SK-N-SH (cell line): ENCODE results near the gene SH3PXD2B. TPM values are rescaled to one million over a fixed set of nuclear protein-coding genes. Genes with fewer than 3 reads are reported as not detected.

ENCODE experiments used
- CTCF ChIA-PET: fragments of 300-600, 350-600 bp; formaldehyde crosslinking; extraction: SDS; loops from one replicate; lab custom pipeline; 2021; lab: Yijun Ruan, JAX
- POLR2A ChIA-PET: fragments of 350-600 bp; sonication (Branson Sonifier 250); formaldehyde crosslinking; extraction: SDS; loops from one replicate; lab custom pipeline; 2020; ENCODE audit warnings: antibody characterized with exemption, inconsistent platforms; lab: Yijun Ruan, JAX
- DNase-seq: peaks from one replicate; pipeline ENCODE4 v3.0.0; 2012
- H2AFZ ChIP-seq: fragments of 200-600 bp; sonication (generic); 2 replicates; pipeline ENCODE4 v1.8.1; 2016; ENCODE audit warnings: antibody characterized with exemption, mild to moderate bottlenecking, low read depth
- H3F3A ChIP-seq: fragments of 200-600 bp; sonication (generic); replicated peaks from 2 replicates; pipeline ENCODE3; 2016; ENCODE audit warnings: antibody characterized with exemption, mild to moderate bottlenecking; ENCODE audit not compliant: insufficient read depth
- H3K27ac ChIP-seq, 2 experiments: fragments of 200-500 bp in 1 of 2; fragments of 200-600 bp in 1 of 2; sonication (Bioruptor generic) in 1 of 2; sonication (generic), shearing (Covaris generic) in 1 of 2; 2 replicates each; pipeline versions ENCODE4 v1.5.1 to v1.6.1; 2014 to 2016; ENCODE audit warnings: low read depth in 2 of 2, inconsistent platforms in 1 of 2, low read length in 1 of 2, mild to moderate bottlenecking in 1 of 2, mixed read lengths in 1 of 2
- H3K27me3 ChIP-seq: fragments of 200-600 bp; sonication (generic), shearing (Covaris generic); 2 replicates; pipeline ENCODE4 v1.6.1; 2016; ENCODE audit warnings: mixed run types; ENCODE audit not compliant: insufficient read depth
- H3K36me3 ChIP-seq, 2 experiments: fragments of 200-500 bp in 1 of 2; fragments of 200-600 bp in 1 of 2; sonication (Bioruptor generic) in 1 of 2; sonication (generic) in 1 of 2; replicated peaks in 1 of 2; 2 replicates each; pipeline versions ENCODE3 to v1.5.1; 2014 to 2016; ENCODE audit warnings: low read length in 1 of 2, mild to moderate bottlenecking in 1 of 2; ENCODE audit not compliant: insufficient read depth in 2 of 2, control insufficient read depth in 1 of 2
- H3K4me1 ChIP-seq, 2 experiments: fragments of 200-500 bp in 1 of 2; fragments of 200-600 bp in 1 of 2; sonication (Bioruptor generic) in 1 of 2; sonication (generic), shearing (Covaris generic) in 1 of 2; 2 replicates each; pipeline versions ENCODE4 v1.5.1 to v1.6.1; 2014 to 2016; ENCODE audit warnings: low read depth in 1 of 2, low read length in 1 of 2, mixed run types in 1 of 2; ENCODE audit not compliant: insufficient read depth in 2 of 2, control insufficient read depth in 1 of 2
- H3K4me2 ChIP-seq: fragments of 200-600 bp; sonication (generic), shearing (Covaris generic); 2 replicates; pipeline ENCODE4 v1.6.1; 2017; ENCODE audit warnings: mixed run types
- H3K4me3 ChIP-seq, 2 experiments: fragments of 200-500 bp in 1 of 2; fragments of 200-600 bp in 1 of 2; sonication (Bioruptor generic) in 1 of 2; sonication (generic), shearing (Covaris generic) in 1 of 2; 2 replicates each; pipeline versions ENCODE4 v1.5.1 to v1.8.1; 2014 to 2016; ENCODE audit warnings: low read depth in 2 of 2, inconsistent platforms in 1 of 2, low read length in 1 of 2, mild to moderate bottlenecking in 1 of 2, mixed read lengths in 1 of 2, moderate library complexity in 1 of 2
- H3K79me2 ChIP-seq: fragments of 200-600 bp; sonication (generic); 2 replicates; pipeline ENCODE4 v1.8.1; 2017; ENCODE audit warnings: mild to moderate bottlenecking; ENCODE audit not compliant: insufficient read depth
- H3K9ac ChIP-seq: fragments of 200-600 bp; sonication (generic); 2 replicates; pipeline ENCODE4 v1.6.1; 2017; ENCODE audit warnings: mixed run types
- H3K9me2 ChIP-seq: fragments of 200-600 bp; sonication (generic); 2 replicates; pipeline ENCODE4 v1.6.1; 2017; ENCODE audit warnings: mixed run types
- H3K9me3 ChIP-seq: fragments of 200-600 bp; sonication (generic); 2 replicates; pipeline ENCODE4 v1.6.1; 2017; ENCODE audit warnings: mixed run types, mild to moderate bottlenecking, moderate library complexity
- H4K20me1 ChIP-seq: fragments of 200-600 bp; sonication (generic); 2 replicates; pipeline ENCODE4 v1.6.1; 2017; ENCODE audit warnings: mild to moderate bottlenecking, mixed run types; ENCODE audit not compliant: insufficient read depth
- CHD2 ChIP-seq: fragments of 150-350 bp; IDR thresholded peaks from 2 replicates; pipeline ENCODE4 v1.6.1; 2018; ENCODE audit warnings: low read length; ENCODE audit not compliant: partially characterized antibody
- FOXJ3 ChIP-seq: sonication (generic); formaldehyde crosslinking; IDR thresholded peaks from 2 replicates; pipeline ENCODE4 v1.5.1; 2020; ENCODE audit warnings: mild to moderate bottlenecking, missing genetic modification reagents
- GABPA ChIP-seq: IDR thresholded peaks from 2 replicates; pipeline ENCODE4 v1.4.0; 2012; ENCODE audit warnings: low read depth, mild to moderate bottlenecking
- GATA2 ChIP-seq: sonication (generic); formaldehyde crosslinking; IDR thresholded peaks from 2 replicates; pipeline ENCODE4 v1.5.0; 2020; ENCODE audit warnings: mild to moderate bottlenecking, missing genetic modification reagents
- JUND ChIP-seq: IDR thresholded peaks from 2 replicates; pipeline ENCODE4 v1.4.0; 2012
- MAX ChIP-seq: IDR thresholded peaks from 2 replicates; pipeline ENCODE4 v1.4.0; 2012; ENCODE audit warnings: low read depth
- POLR2AphosphoS5 ChIP-seq: IDR thresholded peaks from 2 replicates; pipeline ENCODE4 v1.6.1; 2012; ENCODE audit warnings: low read depth, low read length
- RAD21 ChIP-seq: IDR thresholded peaks from 2 replicates; pipeline ENCODE4 v1.6.1; 2012; ENCODE audit warnings: mild to moderate bottlenecking, low read length
- RCOR1 ChIP-seq: fragments of 150-350 bp; IDR thresholded peaks from 2 replicates; pipeline ENCODE4 v1.6.1; 2017; ENCODE audit warnings: antibody characterized with exemption, low read length
- RFX5 ChIP-seq: IDR thresholded peaks from 2 replicates; pipeline ENCODE4 v1.6.1; 2012; ENCODE audit warnings: mild to moderate bottlenecking, improper control_type of control experiment, low read length
- RXRA ChIP-seq: IDR thresholded peaks from 2 replicates; pipeline ENCODE4 v1.4.0; 2012; ENCODE audit warnings: low read depth, mild to moderate bottlenecking, borderline replicate concordance
- SIN3A ChIP-seq: IDR thresholded peaks from 2 replicates; pipeline ENCODE4 v1.6.1; 2012; ENCODE audit warnings: low read depth, mild to moderate bottlenecking, low read length, moderate library complexity, borderline replicate concordance
- SMC3 ChIP-seq: IDR thresholded peaks from 2 replicates; pipeline ENCODE4 v1.6.1; 2012; ENCODE audit warnings: low read depth, low read length, improper control_type of control experiment
- TCF12 ChIP-seq: IDR thresholded peaks from 2 replicates; pipeline ENCODE4 v1.4.0; 2012
- TEAD4 ChIP-seq: IDR thresholded peaks from 2 replicates; pipeline ENCODE4 v1.4.0; 2012; ENCODE audit warnings: mild to moderate bottlenecking, borderline replicate concordance; ENCODE audit not compliant: insufficient read depth
- YY1 ChIP-seq: IDR thresholded peaks from 2 replicates; pipeline ENCODE4 v1.4.0; 2012; ENCODE audit warnings: low read depth, mild to moderate bottlenecking
- WGBS: methylation state at CpG from one replicate; pipeline ENCODE4 v1.1.6; 2017; ENCODE audit warnings: low lambda C conversion rate; 5-methylcytosine and 5-hydroxymethylcytosine counted together
- polyA plus RNA-seq, 3 experiments: library from polyadenylated mRNA; depleted of rRNA; stranded (reverse); fragments of >200 nt; gene quantifications; 2 replicates each; pipeline ENCODE4 v1.2.3, GENCODE V29; 2012
- TF ChIP-seq, protein P1 (sequence below): fragments of 150-350 bp; IDR thresholded peaks from 2 replicates; pipeline ENCODE4 v1.6.1; 2016; ENCODE audit warnings: mild to moderate bottlenecking, low read depth, low read length

Gene SH3PXD2B
- polyA plus RNA-seq, 1 of the 3 experiments (the other 2 are of a cell fraction) = 15.0 TPM

GRCh38 chr5:172313915-172314314, 140.4 kb downstream of the SH3PXD2B start:
- CTCF ChIA-PET = interaction anchor here (1.9 kb wide), 1 partner anchor 138 kb away, joined by 5 read pairs; no protein-coding TSS in a partner anchor
- Histone ChIP-seq H3K36me3 (no peaks in the 10 kb centered on the region), H3K9me2 (no peaks in the 10 kb centered on the region), H3K4me3 (no peak overlapping the region), H3F3A (peaks cover 9% of the 10 kb centered on the region), H3K27ac (no peak overlapping the region), H3K9me3 (no peaks in the 10 kb centered on the region), H3K9ac (no peak overlapping the region), H4K20me1 (no peaks in the 10 kb centered on the region), H2AFZ (no peak overlapping the region), H3K4me1 (no peaks in the 10 kb centered on the region), H3K27me3 (no peaks in the 10 kb centered on the region), H3K79me2 (no peaks in the 10 kb centered on the region), H3K4me2 (no peak overlapping the region)
- no peak for TF ChIP-seq CHD2
- POLR2A ChIA-PET = no interaction called here
- DNase-seq = no peak
- 98% methylated on average over 4 of the region's 4 CpGs for WGBS

- no peaks in the 10 kb centered on the region for H3K79me2 ChIP-seq
- no peak overlapping the region for H3K4me2 ChIP-seq
- no peaks in the 10 kb centered on the region for H3K4me1 ChIP-seq
- H3K9me3 ChIP-seq = no peaks in the 10 kb centered on the region
- no peak overlapping the region for H3K9ac ChIP-seq
- peaks cover 9% of the 10 kb centered on the region for H3F3A ChIP-seq
- CTCF ChIA-PET = interaction anchor here (0.9 kb wide), 1 partner anchor 29 kb away, joined by 3 read pairs; the partner anchor contains the start of gene UBTD2
- no peaks in the 10 kb centered on the region for H4K20me1 ChIP-seq
- no peak overlapping the region for H2AFZ ChIP-seq
- DNase-seq = no peak
- H3K27me3 ChIP-seq = no peaks in the 10 kb centered on the region
- TF ChIP-seq RFX5 (no peak), MAX (no peak), FOXJ3 (CRISPR knock-in tag) (no peak), TEAD4 (no peak), CHD2 (no peak), SIN3A (no peak), SMC3 (no peak), RAD21 (no peak), TCF12 (no peak)
- TF ChIP-seq, protein P1, sequence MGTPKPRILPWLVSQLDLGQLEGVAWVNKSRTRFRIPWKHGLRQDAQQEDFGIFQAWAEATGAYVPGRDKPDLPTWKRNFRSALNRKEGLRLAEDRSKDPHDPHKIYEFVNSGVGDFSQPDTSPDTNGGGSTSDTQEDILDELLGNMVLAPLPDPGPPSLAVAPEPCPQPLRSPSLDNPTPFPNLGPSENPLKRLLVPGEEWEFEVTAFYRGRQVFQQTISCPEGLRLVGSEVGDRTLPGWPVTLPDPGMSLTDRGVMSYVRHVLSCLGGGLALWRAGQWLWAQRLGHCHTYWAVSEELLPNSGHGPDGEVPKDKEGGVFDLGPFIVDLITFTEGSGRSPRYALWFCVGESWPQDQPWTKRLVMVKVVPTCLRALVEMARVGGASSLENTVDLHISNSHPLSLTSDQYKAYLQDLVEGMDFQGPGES = no peak
- TF ChIP-seq, all 33 proteins: peak for 0
- POLR2A ChIA-PET = no interaction called here
- H3K4me3 ChIP-seq = no peak overlapping the region
- H3K36me3 ChIP-seq = no peaks in the 10 kb centered on the region
- no peak overlapping the region for H3K27ac ChIP-seq
- H3K9me2 ChIP-seq = no peaks in the 10 kb centered on the region
- WGBS = 38% methylated on average over 1 of the region's 1 CpG
Observed at GRCh38 chr5:172312286-172312685, 142.0 kb downstream of the SH3PXD2B start.

- Histone ChIP-seq H2AFZ (no peak overlapping the region), H3K36me3 (no peaks in the 10 kb centered on the region), H3K9me2 (no peaks in the 10 kb centered on the region), H3K79me2 (no peaks in the 10 kb centered on the region), H4K20me1 (no peaks in the 10 kb centered on the region), H3K9ac (no peak overlapping the region), H3K27ac (no peak overlapping the region), H3K4me2 (no peak overlapping the region), H3K9me3 (no peaks in the 10 kb centered on the region), H3K4me3 (no peak overlapping the region), H3K27me3 (no peaks in the 10 kb centered on the region), H3F3A (peaks cover 9% of the 10 kb centered on the region), H3K4me1 (no peaks in the 10 kb centered on the region)
- WGBS = 72% methylated on average over 4 of the region's 4 CpGs
- ChIA-PET POLR2A (no interaction called here), CTCF (no interaction called here)
- no peak for DNase-seq
- TF ChIP-seq JUND = no peak
- no peak for TF ChIP-seq GABPA
- TF ChIP-seq YY1 = no peak
- no peak for TF ChIP-seq RXRA
- TF ChIP-seq POLR2AphosphoS5 = no peak
- no peak for TF ChIP-seq SIN3A
- TF ChIP-seq RCOR1 = no peak
- TF ChIP-seq RFX5 = no peak
- TF ChIP-seq GATA2 (CRISPR knock-in tag) = no peak
Observed at GRCh38 chr5:172311605-172312004, 142.7 kb downstream of the SH3PXD2B start.
